ENCODE data around the gene NUP43.

DNA sequence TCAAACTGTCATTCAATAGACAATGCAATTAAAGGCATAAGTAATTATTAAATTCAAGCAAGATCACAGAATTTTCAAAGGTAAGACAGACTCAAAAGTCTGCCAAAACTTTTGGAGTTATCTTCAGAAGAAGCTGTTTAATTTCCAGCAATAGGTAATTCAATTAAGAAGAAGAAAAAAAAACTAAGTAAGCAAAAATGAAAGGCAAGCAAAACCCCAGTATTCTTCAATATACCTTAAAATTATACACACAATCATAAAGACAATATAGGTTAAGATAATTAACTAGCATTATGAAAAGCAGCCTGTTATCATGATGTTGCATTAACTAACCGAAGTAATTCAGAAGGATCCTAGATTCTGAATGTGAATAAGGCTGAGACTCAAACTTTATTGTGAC is 31.9 kb downstream of the NUP43 start:
- TF ChIP-seq, protein P1, sequence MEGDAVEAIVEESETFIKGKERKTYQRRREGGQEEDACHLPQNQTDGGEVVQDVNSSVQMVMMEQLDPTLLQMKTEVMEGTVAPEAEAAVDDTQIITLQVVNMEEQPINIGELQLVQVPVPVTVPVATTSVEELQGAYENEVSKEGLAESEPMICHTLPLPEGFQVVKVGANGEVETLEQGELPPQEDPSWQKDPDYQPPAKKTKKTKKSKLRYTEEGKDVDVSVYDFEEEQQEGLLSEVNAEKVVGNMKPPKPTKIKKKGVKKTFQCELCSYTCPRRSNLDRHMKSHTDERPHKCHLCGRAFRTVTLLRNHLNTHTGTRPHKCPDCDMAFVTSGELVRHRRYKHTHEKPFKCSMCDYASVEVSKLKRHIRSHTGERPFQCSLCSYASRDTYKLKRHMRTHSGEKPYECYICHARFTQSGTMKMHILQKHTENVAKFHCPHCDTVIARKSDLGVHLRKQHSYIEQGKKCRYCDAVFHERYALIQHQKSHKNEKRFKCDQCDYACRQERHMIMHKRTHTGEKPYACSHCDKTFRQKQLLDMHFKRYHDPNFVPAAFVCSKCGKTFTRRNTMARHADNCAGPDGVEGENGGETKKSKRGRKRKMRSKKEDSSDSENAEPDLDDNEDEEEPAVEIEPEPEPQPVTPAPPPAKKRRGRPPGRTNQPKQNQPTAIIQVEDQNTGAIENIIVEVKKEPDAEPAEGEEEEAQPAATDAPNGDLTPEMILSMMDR (IDR thresholded peaks at IDR 0.05; ENCODE audit: low read length) = no peak
- TF ChIP-seq EZH2 (IDR thresholded peaks at IDR 0.05; ENCODE audit: borderline replicate concordance, low read length) = no peak

Data from OCI-LY1 (cell line).